Smooth muscle cell (in vitro differentiated cells): ENCODE results near the gene RAPGEF4. TPM values are rescaled to one million over a fixed set of nuclear protein-coding genes. Genes with fewer than 3 reads are reported as not detected.

Experiments used
- DNase-seq: peaks from one replicate; lab custom pipeline; 2025; ENCODE audit not compliant: unreplicated experiment; lab: John Stamatoyannopoulos, UW
- H2AFZ ChIP-seq: fragments of 200-600 bp; sonication (generic); 2 replicates; pipeline ENCODE4 v1.6.0; 2016; ENCODE audit warnings: antibody characterized with exemption, low read depth, mild to moderate bottlenecking
- H3F3A ChIP-seq: fragments of 200-600 bp; sonication (generic); 2 replicates; pipeline ENCODE4 v1.6.0; 2017; ENCODE audit warnings: antibody characterized with exemption, low read depth
- H3K27ac ChIP-seq: fragments of 200-600 bp; sonication (generic); 2 replicates; pipeline ENCODE4 v1.5.1; 2016; ENCODE audit warnings: low read depth, mild to moderate bottlenecking
- H3K27me3 ChIP-seq: fragments of 200-600 bp; sonication (generic); 2 replicates; pipeline ENCODE4 v1.6.1; 2016; ENCODE audit warnings: low read depth, mild to moderate bottlenecking
- H3K36me3 ChIP-seq: fragments of 200-600 bp; sonication (generic); 2 replicates; pipeline ENCODE4 v1.5.1; 2016; ENCODE audit warnings: low read depth
- H3K4me1 ChIP-seq: fragments of 200-600 bp; sonication (generic); 2 replicates; pipeline ENCODE4 v1.5.1; 2016; ENCODE audit warnings: low read depth
- H3K4me2 ChIP-seq: fragments of 200-600 bp; sonication (generic); 2 replicates; pipeline ENCODE4 v1.6.0; 2016; ENCODE audit warnings: mild to moderate bottlenecking
- H3K4me3 ChIP-seq: fragments of 200-600 bp; sonication (generic); 2 replicates; pipeline ENCODE4 v1.5.1; 2016; ENCODE audit warnings: mild to moderate bottlenecking
- H3K79me2 ChIP-seq: fragments of 200-600 bp; sonication (generic); 2 replicates; pipeline ENCODE4 v1.6.0; 2016; ENCODE audit warnings: low read depth, mild to moderate bottlenecking
- H3K9ac ChIP-seq: fragments of 200-600 bp; sonication (generic); 2 replicates; pipeline ENCODE4 v1.6.0; 2016; ENCODE audit warnings: low read depth
- H3K9me3 ChIP-seq: fragments of 200-600 bp; sonication (generic); replicated peaks from 2 replicates; pipeline ENCODE4 v1.5.1; 2016; ENCODE audit warnings: low read depth
- H4K20me1 ChIP-seq: fragments of 200-600 bp; sonication (generic); 2 replicates; pipeline ENCODE4 v1.6.0; 2016; ENCODE audit warnings: low read depth
- WGBS: methylation state at CpG from one replicate; pipeline ENCODE4 v1.1.7; 2016; ENCODE audit warnings: low lambda C conversion rate; 5-methylcytosine and 5-hydroxymethylcytosine counted together
- polyA plus RNA-seq: library from polyadenylated mRNA; unstranded; fragments of >200 nt; fragmentation: Nextera tagmentation; extraction: Ambion mirVana; gene quantifications from 2 replicates; pipeline ENCODE4 v1.2.1, GENCODE V29; 2016
- total RNA-seq: library from RNA; depleted of rRNA; stranded (reverse); fragments of >200 nt; gene quantifications from 2 replicates; pipeline ENCODE4 v1.2.3, GENCODE V29; 2014
- TF ChIP-seq, protein P1 (sequence below): fragments of 200-600 bp; sonication (generic); IDR thresholded peaks from 2 replicates; pipeline ENCODE4 v1.5.1; 2017; ENCODE audit warnings: borderline replicate concordance, mild to moderate bottlenecking, antibody characterized with exemption; ENCODE audit not compliant: insufficient read depth, poor library complexity, severe bottlenecking

The RAPGEF4 gene
- total and polyA plus RNA-seq, 2 experiments from 2014 or later, result 0.35 to 2.7 TPM

DNA sequence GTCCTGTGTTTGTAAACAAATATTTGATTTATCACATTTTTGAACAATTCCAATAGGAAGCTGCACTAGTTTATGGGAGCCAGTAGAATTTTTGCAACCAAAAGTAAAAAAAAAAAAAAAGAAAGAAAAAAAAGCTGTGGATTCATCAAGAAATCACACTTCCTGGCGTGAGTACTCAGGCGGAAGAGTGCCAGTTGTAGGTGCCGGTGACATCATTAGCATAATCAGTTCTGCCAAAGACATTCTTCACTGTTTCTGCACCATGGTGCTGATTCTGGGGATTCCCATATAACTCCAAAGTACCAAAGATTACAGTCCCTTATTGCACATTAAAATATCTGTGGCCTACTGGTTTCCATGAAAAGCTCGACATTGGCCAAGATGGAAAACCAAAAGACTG is 32.8 kb downstream of the RAPGEF4 start:
- H3K4me1 ChIP-seq, result no peaks in the 10 kb centered on the region
- no peak overlapping the region for H2AFZ ChIP-seq
- no peaks in the 10 kb centered on the region for H4K20me1 ChIP-seq
- no peaks in the 10 kb centered on the region for H3K27me3 ChIP-seq
- no peak overlapping the region for H3K9ac ChIP-seq
- H3K4me2 ChIP-seq, result no peak overlapping the region
- H3K36me3 ChIP-seq, result no peaks in the 10 kb centered on the region
- H3K79me2 ChIP-seq, result no peaks in the 10 kb centered on the region
- H3K4me3 ChIP-seq, result no peak overlapping the region
- TF ChIP-seq, protein P1, sequence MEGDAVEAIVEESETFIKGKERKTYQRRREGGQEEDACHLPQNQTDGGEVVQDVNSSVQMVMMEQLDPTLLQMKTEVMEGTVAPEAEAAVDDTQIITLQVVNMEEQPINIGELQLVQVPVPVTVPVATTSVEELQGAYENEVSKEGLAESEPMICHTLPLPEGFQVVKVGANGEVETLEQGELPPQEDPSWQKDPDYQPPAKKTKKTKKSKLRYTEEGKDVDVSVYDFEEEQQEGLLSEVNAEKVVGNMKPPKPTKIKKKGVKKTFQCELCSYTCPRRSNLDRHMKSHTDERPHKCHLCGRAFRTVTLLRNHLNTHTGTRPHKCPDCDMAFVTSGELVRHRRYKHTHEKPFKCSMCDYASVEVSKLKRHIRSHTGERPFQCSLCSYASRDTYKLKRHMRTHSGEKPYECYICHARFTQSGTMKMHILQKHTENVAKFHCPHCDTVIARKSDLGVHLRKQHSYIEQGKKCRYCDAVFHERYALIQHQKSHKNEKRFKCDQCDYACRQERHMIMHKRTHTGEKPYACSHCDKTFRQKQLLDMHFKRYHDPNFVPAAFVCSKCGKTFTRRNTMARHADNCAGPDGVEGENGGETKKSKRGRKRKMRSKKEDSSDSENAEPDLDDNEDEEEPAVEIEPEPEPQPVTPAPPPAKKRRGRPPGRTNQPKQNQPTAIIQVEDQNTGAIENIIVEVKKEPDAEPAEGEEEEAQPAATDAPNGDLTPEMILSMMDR, result no peak
- DNase-seq, result no peak
- H3K9me3 ChIP-seq, result no peaks in the 10 kb centered on the region
- H3K27ac ChIP-seq, result no peak overlapping the region
- WGBS, result 96% methylated on average over 4 of the region's 4 CpGs
- H3F3A ChIP-seq, result no peaks in the 10 kb centered on the region

DNA sequence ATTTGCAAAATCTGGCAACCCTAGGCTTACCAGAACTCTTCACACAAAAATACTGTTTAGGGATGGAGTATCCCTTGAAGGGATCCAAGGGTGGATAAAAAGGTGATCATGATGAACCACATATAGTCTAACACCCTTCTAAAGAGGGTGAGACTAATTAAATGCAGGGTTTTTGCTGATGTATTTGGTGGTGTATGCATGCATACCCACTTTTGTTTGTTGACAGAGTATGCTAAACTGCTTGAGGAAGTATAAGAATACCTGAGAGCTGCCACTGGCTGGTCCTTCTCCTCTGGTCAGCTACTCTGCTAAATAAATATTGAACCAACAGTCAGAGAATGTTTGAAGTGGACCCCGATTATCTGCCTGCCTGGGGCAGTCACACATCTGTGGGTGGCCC is 34.2 kb downstream of the RAPGEF4 start:
- H3K4me3 ChIP-seq, result no peak overlapping the region
- H4K20me1 ChIP-seq, result no peaks in the 10 kb centered on the region
- no peaks in the 10 kb centered on the region for H3K4me1 ChIP-seq
- no peaks in the 10 kb centered on the region for H3K36me3 ChIP-seq
- no peaks in the 10 kb centered on the region for H3K9me3 ChIP-seq
- H3K27ac ChIP-seq, result no peak overlapping the region
- TF ChIP-seq, protein P1, result no peak
- no peak overlapping the region for H3K4me2 ChIP-seq
- H3K27me3 ChIP-seq, result no peaks in the 10 kb centered on the region
- DNase-seq, result no peak
- no peak overlapping the region for H2AFZ ChIP-seq
- H3F3A ChIP-seq, result no peaks in the 10 kb centered on the region
- H3K79me2 ChIP-seq, result no peaks in the 10 kb centered on the region
- 84% methylated on average over 1 of the region's 1 CpG for WGBS
- no peak overlapping the region for H3K9ac ChIP-seq

DNA sequence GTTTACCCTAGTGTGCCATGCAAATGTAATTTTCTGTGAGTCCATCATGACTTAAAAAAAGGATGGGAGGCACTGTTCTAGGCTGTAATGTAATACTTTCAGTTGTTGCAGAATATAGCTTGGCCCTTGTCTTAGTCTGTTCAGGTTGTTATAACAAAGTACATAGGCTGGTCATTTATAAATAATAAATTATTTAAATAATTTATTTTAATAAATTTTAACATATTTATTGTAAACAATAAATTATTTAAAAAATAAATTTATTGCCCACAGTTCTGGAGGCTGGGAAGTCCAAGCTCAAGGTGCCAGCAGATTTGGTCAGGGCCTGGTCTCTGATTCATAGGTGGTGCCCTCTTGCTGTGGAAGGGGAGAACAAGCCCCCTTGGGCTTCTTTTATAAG is 35.2 kb downstream of the RAPGEF4 start:
- Histone ChIP-seq H3K27me3 (no peaks in the 10 kb centered on the region), H3K79me2 (no peaks in the 10 kb centered on the region), H2AFZ (no peak overlapping the region), H4K20me1 (no peaks in the 10 kb centered on the region), H3K9ac (no peak overlapping the region), H3K27ac (no peak overlapping the region), H3K4me1 (no peaks in the 10 kb centered on the region), H3K4me2 (no peak overlapping the region), H3K36me3 (no peaks in the 10 kb centered on the region), H3F3A (no peaks in the 10 kb centered on the region), H3K4me3 (no peak overlapping the region), H3K9me3 (no peaks in the 10 kb centered on the region)
- DNase-seq, result no peak
- TF ChIP-seq, protein P1, result no peak

DNA sequence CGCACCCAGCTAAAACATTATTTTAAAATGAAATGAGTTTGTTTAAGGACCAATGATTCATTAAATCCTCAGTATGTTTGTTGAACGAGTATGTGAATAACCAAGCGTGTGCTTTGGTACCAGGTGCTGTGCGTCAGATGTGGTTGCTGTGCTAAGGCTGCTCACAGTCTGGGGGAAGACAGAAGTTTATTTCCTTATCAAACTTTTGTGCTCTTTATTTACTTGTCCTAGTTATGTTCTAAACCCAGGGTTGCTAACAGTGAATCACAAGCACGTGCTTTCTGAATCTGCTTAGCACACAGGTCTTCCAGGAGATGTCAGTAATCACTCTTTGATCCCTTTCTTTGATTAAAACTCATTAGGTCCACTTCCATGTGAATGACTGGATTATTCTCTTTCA is 37.0 kb downstream of the RAPGEF4 start:
- H3K4me2 ChIP-seq, result no peak overlapping the region
- no peak for DNase-seq
- no peak overlapping the region for H3K9ac ChIP-seq
- no peak overlapping the region for H3K4me3 ChIP-seq
- no peak overlapping the region for H2AFZ ChIP-seq
- H3K4me1 ChIP-seq, result no peaks in the 10 kb centered on the region
- TF ChIP-seq, protein P1, result no peak
- 84% methylated on average over 5 of the region's 5 CpGs for WGBS
- H3K27ac ChIP-seq, result no peak overlapping the region
- no peaks in the 10 kb centered on the region for H3K36me3 ChIP-seq
- H3K9me3 ChIP-seq, result no peaks in the 10 kb centered on the region
- no peaks in the 10 kb centered on the region for H3F3A ChIP-seq
- no peaks in the 10 kb centered on the region for H4K20me1 ChIP-seq
- H3K27me3 ChIP-seq, result no peaks in the 10 kb centered on the region
- H3K79me2 ChIP-seq, result no peaks in the 10 kb centered on the region
